ENCODE results near the gene MOCS3. TPM values are rescaled to one million over a fixed set of nuclear protein-coding genes. Genes with fewer than 3 reads are reported as not detected.

Gene MOCS3
- total and polyA plus RNA-seq, 7 donors: 1.2 to 3.9 (median 3.6) TPM

Other genes starting within 250 kb of the MOCS3 start
- gene PARD6B, start 227.2 kb upstream of the MOCS3 start, total RNA-seq: 1 to 10 TPM in 2 of 4 donors, under 1 TPM in 2; 0.83 to 1.8 (median 1.2) TPM
- 1 to 10 TPM; 2.4 to 5.1 (median 3.0) TPM for gene PARD6B, start 227.2 kb upstream of the MOCS3 start, polyA plus RNA-seq
- 1 to 10 TPM; 2.1 to 5.3 (median 4.4) TPM for gene BCAS4, start 163.8 kb upstream of the MOCS3 start, total RNA-seq
- gene BCAS4, start 163.8 kb upstream of the MOCS3 start, polyA plus RNA-seq: 10 to 100 TPM in 1 of 3 donors, under 1 TPM in 2; 0.46 to 10.1 (median 0.60) TPM
- 10 to 100 TPM; 41.5 to 52.6 (median 43.6) TPM for gene ADNP, start 27.4 kb upstream of the MOCS3 start, total RNA-seq
- 10 to 100 TPM; 12.0 to 33.2 (median 13.8) TPM for gene ADNP, start 27.4 kb upstream of the MOCS3 start, polyA plus RNA-seq
- 10 to 100 TPM; 45.4 to 94.6 (median 63.0) TPM for gene DPM1, start 286 bp upstream of the MOCS3 start, total RNA-seq
- 10 to 100 TPM; 52.9 to 76.1 (median 60.4) TPM for gene DPM1, start 286 bp upstream of the MOCS3 start, polyA plus RNA-seq
- gene KCNG1, start 64.3 kb downstream of the MOCS3 start, total RNA-seq: 1 to 10 TPM; 1.7 to 5.3 (median 3.3) TPM
- gene KCNG1, start 64.3 kb downstream of the MOCS3 start, polyA plus RNA-seq: 1 to 10 TPM; 2.3 to 7.1 (median 2.4) TPM

Measured in sigmoid colon (tissue), 7 donors.